Measurements from ENCODE around the gene FHIT.

The FHIT gene

GRCh38 chr3:61224823-61225222 is 26.4 kb downstream of the FHIT start:
- no peak overlapping the region for H3K4me2 ChIP-seq (ENCODE audit: low read depth, low read length, poor library complexity, severe bottlenecking)
- no peak overlapping the region for H3K4me3 ChIP-seq (ENCODE audit: insufficient read depth, low read length, poor library complexity, severe bottlenecking)
- H3K9me2 ChIP-seq (replicated peaks; ENCODE audit: insufficient read depth, low read length): no peaks in the 10 kb centered on the region
- no peaks in the 10 kb centered on the region for H3K36me3 ChIP-seq (ENCODE audit: low read length)
- H3K27me3 ChIP-seq (ENCODE audit: low read length): no peaks in the 10 kb centered on the region
- H3F3A ChIP-seq (ENCODE audit: insufficient read depth): no peaks in the 10 kb centered on the region
- H4K20me1 ChIP-seq (ENCODE audit: low read depth, low read length): no peaks in the 10 kb centered on the region
- TF ChIP-seq CTCF (IDR thresholded peaks at IDR 0.05; ENCODE audit: insufficient read depth, low read length, poor library complexity, severe bottlenecking): no peak
- no peak for TF ChIP-seq EZH2phosphoT487 (conservative IDR thresholded peaks at IDR 0.05; ENCODE audit: low read length)
- H3K27ac ChIP-seq (ENCODE audit: low read depth, low read length): no peak overlapping the region
- no peaks in the 10 kb centered on the region for H3K9me3 ChIP-seq (ENCODE audit: insufficient read depth, low read length)
- H3K9ac ChIP-seq (ENCODE audit: low read length): no peak overlapping the region
- H2AFZ ChIP-seq (ENCODE audit: low read depth, low read length, severe bottlenecking): no peak overlapping the region
- H3K79me2 ChIP-seq (ENCODE audit: insufficient read depth, low read length): no peaks in the 10 kb centered on the region

DNA sequence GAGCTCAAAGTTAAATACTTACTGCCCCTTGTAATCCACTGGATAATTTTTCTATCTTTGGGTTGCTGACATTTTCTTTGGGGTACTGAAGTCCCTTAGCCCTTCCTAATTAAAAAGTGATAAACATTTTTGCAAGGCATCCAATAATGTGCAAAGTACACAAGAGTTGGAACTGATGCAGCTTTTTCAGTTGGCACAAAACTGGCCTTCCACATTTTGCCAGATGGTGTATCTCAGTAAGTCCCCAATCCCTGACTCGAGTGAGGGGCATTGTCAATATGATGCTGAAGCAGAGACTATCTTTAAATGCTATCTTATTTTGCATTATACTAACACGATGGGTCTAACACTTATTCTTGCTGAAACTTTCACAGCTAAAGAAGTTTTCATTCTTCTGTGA is 27.8 kb downstream of the FHIT start:
- Histone ChIP-seq H3K27me3 (ENCODE audit: low read length) (no peaks in the 10 kb centered on the region), H4K20me1 (ENCODE audit: low read depth, low read length) (no peaks in the 10 kb centered on the region), H3K9me2 (replicated peaks; ENCODE audit: insufficient read depth, low read length) (no peaks in the 10 kb centered on the region), H3K4me2 (ENCODE audit: low read depth, low read length, poor library complexity, severe bottlenecking) (no peak overlapping the region), H3F3A (ENCODE audit: insufficient read depth) (no peaks in the 10 kb centered on the region), H2AFZ (ENCODE audit: low read depth, low read length, severe bottlenecking) (no peak overlapping the region), H3K79me2 (ENCODE audit: insufficient read depth, low read length) (no peaks in the 10 kb centered on the region), H3K27ac (ENCODE audit: low read depth, low read length) (no peak overlapping the region), H3K9ac (ENCODE audit: low read length) (no peak overlapping the region), H3K4me3 (ENCODE audit: insufficient read depth, low read length, poor library complexity, severe bottlenecking) (no peak overlapping the region), H3K36me3 (ENCODE audit: low read length) (no peaks in the 10 kb centered on the region), H3K9me3 (ENCODE audit: insufficient read depth, low read length) (no peaks in the 10 kb centered on the region)
- TF ChIP-seq CTCF (IDR thresholded peaks at IDR 0.05; ENCODE audit: insufficient read depth, low read length, poor library complexity, severe bottlenecking): no peak
- TF ChIP-seq EZH2phosphoT487 (conservative IDR thresholded peaks at IDR 0.05; ENCODE audit: low read length): no peak

GRCh38 chr3:61222467-61222866 is 28.8 kb downstream of the FHIT start:
- no peaks in the 10 kb centered on the region for H3K79me2 ChIP-seq (ENCODE audit: insufficient read depth, low read length)
- H3K4me3 ChIP-seq (ENCODE audit: insufficient read depth, low read length, poor library complexity, severe bottlenecking): no peak overlapping the region
- no peak overlapping the region for H3K4me2 ChIP-seq (ENCODE audit: low read depth, low read length, poor library complexity, severe bottlenecking)
- H3K9me2 ChIP-seq (replicated peaks; ENCODE audit: insufficient read depth, low read length): no peaks in the 10 kb centered on the region
- no peaks in the 10 kb centered on the region for H3K9me3 ChIP-seq (ENCODE audit: insufficient read depth, low read length)
- H3K27ac ChIP-seq (ENCODE audit: low read depth, low read length): no peak overlapping the region
- H3K36me3 ChIP-seq (ENCODE audit: low read length): no peaks in the 10 kb centered on the region
- H3K27me3 ChIP-seq (ENCODE audit: low read length): no peaks in the 10 kb centered on the region
- no peaks in the 10 kb centered on the region for H4K20me1 ChIP-seq (ENCODE audit: low read depth, low read length)
- H3K9ac ChIP-seq (ENCODE audit: low read length): no peak overlapping the region
- H3F3A ChIP-seq (ENCODE audit: insufficient read depth): no peaks in the 10 kb centered on the region
- TF ChIP-seq CTCF (IDR thresholded peaks at IDR 0.05; ENCODE audit: insufficient read depth, low read length, poor library complexity, severe bottlenecking): no peak
- TF ChIP-seq EZH2phosphoT487 (conservative IDR thresholded peaks at IDR 0.05; ENCODE audit: low read length): no peak
- no peak overlapping the region for H2AFZ ChIP-seq (ENCODE audit: low read depth, low read length, severe bottlenecking)
